K562 (cell line): Measurements from ENCODE around the gene WAS. TPM values are rescaled to one million over a fixed set of nuclear protein-coding genes. Genes with fewer than 3 reads are reported as not detected.

Experiments
- ATAC-seq: fragments of 200-7000 bp; cut with Tn5 transposase; 3 replicates; pipeline ENCODE4 v1.9.1; 2020; ENCODE audit warnings: moderate library complexity
- BruUV-seq: library from RNA; stranded (reverse); fragments of 400-500 nt; replicated peaks from 2 replicates; lab custom pipeline; 2021; lab: Mats Ljungman, UMichigan
- CTCF ChIA-PET: fragments of 300-600 bp; formaldehyde crosslinking; extraction: SDS; loops from one replicate; lab custom pipeline; 2021; ENCODE audit warnings: low intra/inter-chr PET ratio; lab: Yijun Ruan, JAX
- POLR2A ChIA-PET: fragments of 300-600, 350-650 bp; sonication (Branson Sonifier 250); formaldehyde crosslinking; extraction: SDS; loops from one replicate; lab custom pipeline; 2021; ENCODE audit warnings: antibody characterized with exemption, inconsistent platforms; lab: Yijun Ruan, JAX
- DNase-seq, 4 experiments: peaks; one replicate each; pipeline versions ENCODE4 v3.0.0 to v3.0.0-alpha.2; 2011 to 2018; ENCODE audit warnings: low spot score in 3 of 4, mixed read lengths in 3 of 4; ENCODE audit errors: extremely low read depth in 1 of 4
- FAIRE-seq: peaks from 2 replicates; lab custom pipeline; 2011; peaks lifted over from hg19 to GRCh38; lab: Jason Lieb, UNC
- H2AFZ ChIP-seq: 2 replicates; pipeline ENCODE4 v1.6.0; 2011; ENCODE audit warnings: low read depth, low read length, control low read depth, inconsistent platforms
- H3K27ac ChIP-seq: fragments of 200-600 bp; 3 replicates; pipeline ENCODE4 v1.8.0; 2011; ENCODE audit warnings: low read depth, mild to moderate bottlenecking, control low read depth, inconsistent platforms, low read length, moderate library complexity, mixed read lengths; ENCODE audit errors: extremely low read depth
- H3K27me3 ChIP-seq, 2 experiments: fragments of 300-600 bp in 1 of 2; 2 replicates in 1 of 2; 3 replicates in 1 of 2; pipeline versions ENCODE4 v1.6.0 to v1.8.0; 2011; ENCODE audit warnings: inconsistent platforms in 2 of 2, low read length in 2 of 2, mild to moderate bottlenecking in 1 of 2, mixed read lengths in 1 of 2, moderate library complexity in 1 of 2; ENCODE audit not compliant: control insufficient read depth in 2 of 2, insufficient read depth in 2 of 2
- H3K36me3 ChIP-seq: fragments of 300-600 bp; 3 replicates; pipeline ENCODE4 v1.8.0; 2011; ENCODE audit warnings: mild to moderate bottlenecking, low read length, inconsistent platforms; ENCODE audit not compliant: control insufficient read depth, insufficient read depth
- H3K4me1 ChIP-seq, 2 experiments: fragments of 200-600 bp in 1 of 2; replicated peaks in 1 of 2; 2 replicates in 1 of 2; 3 replicates in 1 of 2; pipeline versions ENCODE4 v1.5.1 to v1.8.0; 2011; ENCODE audit warnings: inconsistent platforms in 2 of 2, low read length in 2 of 2, mild to moderate bottlenecking in 1 of 2, mixed read lengths in 1 of 2, moderate library complexity in 1 of 2; ENCODE audit not compliant: control insufficient read depth in 2 of 2, insufficient read depth in 2 of 2
- H3K4me2 ChIP-seq: 2 replicates; pipeline ENCODE4 v1.6.1; 2011; ENCODE audit warnings: low read length, control low read depth, inconsistent platforms, mixed read lengths; ENCODE audit not compliant: insufficient read depth
- H3K4me3 ChIP-seq: fragments of 200-600 bp; sonication (generic), shearing (Covaris generic); 2 replicates; pipeline ENCODE4 v1.5.1; 2016; ENCODE audit warnings: control low read depth, inconsistent platforms
- H3K79me2 ChIP-seq: fragments of 200-600 bp; 3 replicates; pipeline ENCODE4 v1.8.0; 2011; ENCODE audit warnings: low read length, inconsistent platforms; ENCODE audit not compliant: control insufficient read depth, insufficient read depth
- H3K9ac ChIP-seq, 2 experiments: 2 replicates each; pipeline versions ENCODE4 v1.6.0 to v1.6.1; 2011; ENCODE audit warnings: low read depth in 2 of 2, low read length in 2 of 2, control low read depth in 1 of 2, inconsistent platforms in 1 of 2, mild to moderate bottlenecking in 1 of 2, mixed read lengths in 1 of 2; ENCODE audit not compliant: insufficient read depth in 1 of 2
- H3K9me1 ChIP-seq: one replicate; pipeline ENCODE4 v1.6.0; 2011; ENCODE audit warnings: inconsistent platforms, mild to moderate bottlenecking, low read length, moderate library complexity; ENCODE audit not compliant: control insufficient read depth, insufficient read depth
- H3K9me3 ChIP-seq: replicated peaks from 2 replicates; pipeline ENCODE4 v1.5.1; 2011; ENCODE audit warnings: low read depth, low read length, inconsistent platforms; ENCODE audit not compliant: control insufficient read depth, insufficient read depth
- H4K20me1 ChIP-seq: replicated peaks from 2 replicates; pipeline ENCODE4 v1.6.1; 2011; ENCODE audit warnings: low read length, inconsistent platforms, mixed read lengths; ENCODE audit not compliant: control insufficient read depth, insufficient read depth
- TGIF2 ChIP-seq: sonication (generic); formaldehyde crosslinking; IDR thresholded peaks from 2 replicates; pipeline ENCODE4 v1.8.1; 2022; ENCODE audit warnings: mild to moderate bottlenecking, missing genetic modification reagents, moderate library complexity
- WGBS: fragments of 100-300 bp; shearing (Covaris generic); methylation state at CpG from one replicate; pipeline ENCODE4 v1.1.6; 2016; ENCODE audit warnings: low coverage, mixed read lengths; ENCODE audit not compliant: insufficient coverage; ENCODE audit errors: missing lambda C conversion rate; 5-methylcytosine and 5-hydroxymethylcytosine counted together
- in situ Hi-C: fragments of 300-500 bp; cut with MboI; formaldehyde crosslinking; loops from 4 replicates; pipeline ENCODE4 v1.15.0; 2018; ENCODE audit warnings: inconsistent platforms, mixed read lengths
- intact Hi-C: fragments of 100-400 bp; cut with micrococcal nuclease; formaldehyde crosslinking; loops from 2 replicates; pipeline ENCODE4 v1.14.2; 2022
- polyA plus RNA-seq, 8 experiments: library from polyadenylated mRNA; depleted of rRNA in 4 of 8; stranded (reverse) in 5 of 8; unstranded in 3 of 8; fragments of >200 nt; fragmentation: Nextera tagmentation in 2 of 8; fragmentation: Illumina TruSeq in 1 of 8; extraction: Ambion mirVana in 2 of 8; extraction: Trizol in 1 of 8; gene quantifications; 2 replicates each; pipeline versions ENCODE4 v1.2.1 to v1.2.3, GENCODE V29; 2011 to 2014; ENCODE audit warnings: inconsistent platforms in 1 of 8, missing spikeins in 1 of 8
- total RNA-seq, 7 experiments: library from RNA; depleted of rRNA in 6 of 7; stranded (reverse); fragments of >200 nt in 6 of 7; fragmentation: Illumina TruSeq in 2 of 7; extraction: Trizol in 2 of 7; gene quantifications; 2 replicates each; pipeline versions ENCODE4 v1.2.1 to v1.2.3, GENCODE V29; 2011 to 2021; ENCODE audit warnings: low replicate concordance in 1 of 7
- TF ChIP-seq, protein P1 (sequence below): fragments of 450-650 bp; IDR thresholded peaks from 2 replicates; pipeline ENCODE4 v1.6.1; 2016

The WAS gene
- total and polyA plus RNA-seq, 9 of the 15 experiments (the other 6 are each of a cell fraction or from before 2014, with no cell fraction given) = 0.11 to 16.1 (median 3.8) TPM

- ATAC-seq = no peak
- CTCF ChIA-PET = no interaction called here
- peaks cover 19% of the 10 kb centered on the region for H3K36me3 ChIP-seq
- peak overlapping the region in 1 of 2 experiments; percentile 86; a peak in 3 of 4 replicates for H3K9ac ChIP-seq
- in situ Hi-C loops = no loop called here
- H3K4me2 ChIP-seq = peak overlapping the region; percentile 93
- 29% methylated on average over 11 of the region's 15 CpGs for WGBS
- BruUV-seq = no TSS peak
- TF ChIP-seq, protein P1, sequence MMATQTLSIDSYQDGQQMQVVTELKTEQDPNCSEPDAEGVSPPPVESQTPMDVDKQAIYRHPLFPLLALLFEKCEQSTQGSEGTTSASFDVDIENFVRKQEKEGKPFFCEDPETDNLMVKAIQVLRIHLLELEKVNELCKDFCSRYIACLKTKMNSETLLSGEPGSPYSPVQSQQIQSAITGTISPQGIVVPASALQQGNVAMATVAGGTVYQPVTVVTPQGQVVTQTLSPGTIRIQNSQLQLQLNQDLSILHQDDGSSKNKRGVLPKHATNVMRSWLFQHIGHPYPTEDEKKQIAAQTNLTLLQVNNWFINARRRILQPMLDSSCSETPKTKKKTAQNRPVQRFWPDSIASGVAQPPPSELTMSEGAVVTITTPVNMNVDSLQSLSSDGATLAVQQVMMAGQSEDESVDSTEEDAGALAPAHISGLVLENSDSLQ = peak; percentile 60; the same call in 1 of the 2 replicates
- TF ChIP-seq TGIF2 (CRISPR knock-in tag) = no peak
- TF ChIP-seq, all 486 proteins: peak for 1
- Histone ChIP-seq H3K9me1 (no peaks in the 10 kb centered on the region), H3K27ac (no peak overlapping the region), H3K9me3 (no peaks in the 10 kb centered on the region), H3K79me2 (peaks cover 31% of the 10 kb centered on the region), H4K20me1 (0 out of 2 replicates have a peak, but pooled peaks cover 3% of the 10 kb centered on the region), H2AFZ (no peak overlapping the region), H3K4me3 (no peak overlapping the region), H3K4me1 (peaks cover 17 to 23% of the 10 kb centered on the region in 2 experiments; a peak in 4 of 5 replicates), H3K27me3 (no peaks in the 10 kb centered on the region)
- no peak for DNase-seq
- POLR2A ChIA-PET = no interaction called here
- FAIRE-seq = no peak
- intact Hi-C loops = loop anchor here (5.0 kb wide), 2 partner anchors 92 to 107 kb away; partner anchors contain the start of genes GATA1 and HDAC6
Observed at GRCh38 chrX:48694776-48695533, 11.4 kb downstream of the WAS start.
